Measurements from ENCODE around the gene NUP210.

The NUP210 gene

GRCh38 chr3:13348661-13349396 is 71.3 kb downstream of the NUP210 start:
- TF ChIP-seq, protein P1, sequence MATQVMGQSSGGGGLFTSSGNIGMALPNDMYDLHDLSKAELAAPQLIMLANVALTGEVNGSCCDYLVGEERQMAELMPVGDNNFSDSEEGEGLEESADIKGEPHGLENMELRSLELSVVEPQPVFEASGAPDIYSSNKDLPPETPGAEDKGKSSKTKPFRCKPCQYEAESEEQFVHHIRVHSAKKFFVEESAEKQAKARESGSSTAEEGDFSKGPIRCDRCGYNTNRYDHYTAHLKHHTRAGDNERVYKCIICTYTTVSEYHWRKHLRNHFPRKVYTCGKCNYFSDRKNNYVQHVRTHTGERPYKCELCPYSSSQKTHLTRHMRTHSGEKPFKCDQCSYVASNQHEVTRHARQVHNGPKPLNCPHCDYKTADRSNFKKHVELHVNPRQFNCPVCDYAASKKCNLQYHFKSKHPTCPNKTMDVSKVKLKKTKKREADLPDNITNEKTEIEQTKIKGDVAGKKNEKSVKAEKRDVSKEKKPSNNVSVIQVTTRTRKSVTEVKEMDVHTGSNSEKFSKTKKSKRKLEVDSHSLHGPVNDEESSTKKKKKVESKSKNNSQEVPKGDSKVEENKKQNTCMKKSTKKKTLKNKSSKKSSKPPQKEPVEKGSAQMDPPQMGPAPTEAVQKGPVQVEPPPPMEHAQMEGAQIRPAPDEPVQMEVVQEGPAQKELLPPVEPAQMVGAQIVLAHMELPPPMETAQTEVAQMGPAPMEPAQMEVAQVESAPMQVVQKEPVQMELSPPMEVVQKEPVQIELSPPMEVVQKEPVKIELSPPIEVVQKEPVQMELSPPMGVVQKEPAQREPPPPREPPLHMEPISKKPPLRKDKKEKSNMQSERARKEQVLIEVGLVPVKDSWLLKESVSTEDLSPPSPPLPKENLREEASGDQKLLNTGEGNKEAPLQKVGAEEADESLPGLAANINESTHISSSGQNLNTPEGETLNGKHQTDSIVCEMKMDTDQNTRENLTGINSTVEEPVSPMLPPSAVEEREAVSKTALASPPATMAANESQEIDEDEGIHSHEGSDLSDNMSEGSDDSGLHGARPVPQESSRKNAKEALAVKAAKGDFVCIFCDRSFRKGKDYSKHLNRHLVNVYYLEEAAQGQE (IDR thresholded peaks at IDR 0.05; ENCODE audit: insufficient read depth in 1 of 2, low read depth in 2 of 2, low read length in 2 of 2): no peak
- TF ChIP-seq SIN3A (IDR thresholded peaks at IDR 0.05; ENCODE audit: borderline replicate concordance, insufficient read depth, low read length) (no peak), FOXP2 (optimal IDR thresholded peaks at IDR 0.05; ENCODE audit: borderline replicate concordance, extremely low read depth, extremely low read length, insufficient read depth) (no peak), POLR2AphosphoS5 (IDR thresholded peaks at IDR 0.05; ENCODE audit: low read depth, low read length) (no peak), TAF1 (IDR thresholded peaks at IDR 0.05; ENCODE audit: borderline replicate concordance, insufficient read depth, low read length) (no peak)

DNA sequence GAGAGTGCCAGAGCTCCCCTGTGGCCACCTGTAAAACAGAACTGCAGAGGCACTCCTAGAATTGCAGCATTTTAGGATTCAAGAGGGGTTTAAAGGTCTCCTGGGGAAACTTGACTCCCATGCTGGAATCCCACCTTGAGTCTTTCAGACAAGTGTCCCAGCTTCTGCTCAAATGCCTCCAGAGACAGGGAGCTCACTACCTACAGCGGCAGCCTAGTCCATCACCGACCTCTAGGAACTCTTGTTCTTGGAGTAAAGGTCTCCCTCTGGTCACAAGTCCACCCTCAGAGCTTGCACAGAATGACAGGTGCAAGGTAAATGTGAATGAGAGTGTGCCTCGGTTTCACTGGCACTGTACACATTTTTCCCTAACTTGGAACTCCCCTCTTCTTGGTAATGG is 72.0 kb downstream of the NUP210 start:
- TF ChIP-seq FOXP2 (optimal IDR thresholded peaks at IDR 0.05; ENCODE audit: borderline replicate concordance, extremely low read depth, extremely low read length, insufficient read depth): no peak
- TF ChIP-seq, protein P1 (IDR thresholded peaks at IDR 0.05; ENCODE audit: insufficient read depth in 1 of 2, low read depth in 2 of 2, low read length in 2 of 2): no peak

GRCh38 chr3:13347390-13347950 is 72.7 kb downstream of the NUP210 start:
- TF ChIP-seq POLR2AphosphoS5 (IDR thresholded peaks at IDR 0.05; ENCODE audit: low read depth, low read length): no peak
- TF ChIP-seq SIN3A (IDR thresholded peaks at IDR 0.05; ENCODE audit: borderline replicate concordance, insufficient read depth, low read length): no peak
- TF ChIP-seq FOXP2 (optimal IDR thresholded peaks at IDR 0.05; ENCODE audit: borderline replicate concordance, extremely low read depth, extremely low read length, insufficient read depth): no peak
- TF ChIP-seq, protein P1 (IDR thresholded peaks at IDR 0.05; ENCODE audit: insufficient read depth in 1 of 2, low read depth in 2 of 2, low read length in 2 of 2): no peak
- TF ChIP-seq TAF1 (IDR thresholded peaks at IDR 0.05; ENCODE audit: borderline replicate concordance, insufficient read depth, low read length): no peak

GRCh38 chr3:13346481-13347389 is 73.4 kb downstream of the NUP210 start:
- TF ChIP-seq, protein P1 (IDR thresholded peaks at IDR 0.05; ENCODE audit: insufficient read depth in 1 of 2, low read depth in 2 of 2, low read length in 2 of 2): no peak
- TF ChIP-seq FOXP2 (optimal IDR thresholded peaks at IDR 0.05; ENCODE audit: borderline replicate concordance, extremely low read depth, extremely low read length, insufficient read depth) (no peak), SIN3A (IDR thresholded peaks at IDR 0.05; ENCODE audit: borderline replicate concordance, insufficient read depth, low read length) (no peak), TAF1 (IDR thresholded peaks at IDR 0.05; ENCODE audit: borderline replicate concordance, insufficient read depth, low read length) (no peak), POLR2AphosphoS5 (IDR thresholded peaks at IDR 0.05; ENCODE audit: low read depth, low read length) (no peak)

All from PFSK-1 (cell line).